HG03135 (cell line): ENCODE measurements around the gene CLCN4.

Experiments
- ATAC-seq: cut with Tn5 transposase; IDR thresholded peaks from one replicate; pipeline ENCODE4 v1.9.1; 2021; ENCODE audit warnings: mild to moderate bottlenecking, moderate library complexity; ENCODE audit not compliant: unreplicated experiment

Gene CLCN4

DNA sequence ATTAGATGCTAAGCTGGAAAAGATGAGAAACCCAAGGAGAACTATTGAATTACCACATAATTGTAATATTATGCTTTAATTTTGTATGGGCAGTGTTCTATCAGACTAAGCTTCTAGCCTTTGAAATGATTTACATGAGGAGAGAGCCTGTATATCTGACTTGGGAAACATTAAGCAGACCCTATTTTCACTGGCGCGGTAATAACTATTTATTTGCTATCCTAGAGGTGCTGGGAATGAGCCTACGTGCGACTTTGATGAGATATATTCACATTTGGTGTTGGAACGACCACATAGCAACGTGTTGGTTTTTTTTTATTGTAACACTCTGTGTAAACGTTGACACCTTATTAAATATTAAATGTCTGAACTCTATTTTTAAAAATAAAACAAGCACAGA lies 80.5 kb downstream of the CLCN4 start:
- no peak for ATAC-seq

DNA sequence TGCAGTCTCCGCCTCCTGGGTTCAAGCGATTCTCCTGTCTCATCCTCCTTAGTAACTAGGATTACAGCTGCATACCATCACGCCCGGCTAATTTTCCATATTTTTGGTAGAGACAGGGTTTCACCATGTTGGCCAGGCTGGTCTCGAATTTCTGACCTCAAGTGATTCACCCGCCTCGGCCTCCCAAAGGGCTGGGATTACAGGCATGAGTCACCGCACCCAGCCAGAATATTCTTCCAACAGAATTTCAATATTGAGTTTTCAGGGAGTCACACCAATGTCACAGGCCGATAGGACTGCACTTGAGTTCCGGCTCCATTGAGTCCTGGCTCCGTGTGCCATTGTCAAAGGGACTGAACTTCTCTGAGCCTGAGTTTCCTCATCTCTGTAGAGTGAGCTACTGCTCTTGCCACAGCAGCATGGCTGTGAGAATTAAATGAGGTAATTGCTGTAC lies 82.9 kb downstream of the CLCN4 start:
- ATAC-seq, result no peak

DNA sequence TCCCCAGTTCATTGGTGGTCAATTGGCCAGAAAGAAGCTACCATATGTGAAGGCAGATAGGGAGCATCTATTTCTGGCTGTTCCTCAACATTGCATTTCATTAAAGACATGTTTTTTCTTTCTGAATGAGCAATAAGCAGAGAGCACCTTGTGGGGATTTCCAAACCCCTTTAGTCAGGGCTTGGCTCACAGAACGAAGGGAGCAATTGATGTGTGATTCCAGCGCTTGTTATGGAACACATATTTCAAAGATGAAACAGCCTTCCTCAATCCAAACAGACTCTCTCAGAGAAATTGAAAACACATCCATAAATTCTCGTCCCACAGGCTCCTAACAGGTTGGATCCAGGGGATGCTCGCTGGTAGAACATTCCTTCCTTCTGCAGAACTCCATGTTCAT lies 84.1 kb downstream of the CLCN4 start:
- no peak for ATAC-seq

DNA sequence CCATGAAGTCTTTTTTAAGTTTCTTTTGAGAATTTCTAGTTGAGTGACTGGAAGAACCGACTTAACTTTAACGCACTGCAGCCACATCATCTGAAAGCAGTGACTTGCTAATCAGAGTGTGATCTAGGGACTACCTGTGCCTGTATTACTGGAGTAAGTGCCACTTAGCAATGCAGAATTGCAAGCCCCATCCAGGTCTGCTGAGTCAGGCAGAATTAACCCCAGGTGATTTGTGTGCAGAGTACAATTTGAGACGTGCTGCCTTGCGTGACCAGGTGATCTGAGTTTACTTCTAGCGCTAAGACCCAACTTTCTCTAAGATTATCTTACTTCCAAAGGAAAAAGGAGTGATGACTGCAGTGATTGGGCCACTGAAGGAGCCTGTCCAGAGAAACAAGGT lies 85.3 kb downstream of the CLCN4 start:
- no peak for ATAC-seq

DNA sequence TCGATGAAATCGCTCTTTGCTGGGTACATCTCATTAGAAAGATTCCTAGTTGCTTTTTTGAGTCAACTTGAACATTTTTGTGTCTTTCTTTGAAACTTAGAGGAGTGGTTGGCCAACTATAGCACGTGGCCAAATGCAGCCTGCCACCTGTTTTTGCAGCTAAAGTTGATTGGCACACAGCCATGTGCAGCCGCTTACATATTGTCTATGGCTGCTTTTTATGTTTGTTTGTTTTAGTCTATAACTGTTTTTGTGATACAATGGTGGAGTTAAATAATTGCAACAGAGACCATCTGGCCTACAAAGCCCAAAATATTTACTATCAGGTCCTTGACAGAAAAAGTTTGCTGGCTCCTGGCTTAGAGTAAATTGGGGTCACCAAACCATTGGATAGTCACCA lies 86.3 kb downstream of the CLCN4 start:
- no peak for ATAC-seq

DNA sequence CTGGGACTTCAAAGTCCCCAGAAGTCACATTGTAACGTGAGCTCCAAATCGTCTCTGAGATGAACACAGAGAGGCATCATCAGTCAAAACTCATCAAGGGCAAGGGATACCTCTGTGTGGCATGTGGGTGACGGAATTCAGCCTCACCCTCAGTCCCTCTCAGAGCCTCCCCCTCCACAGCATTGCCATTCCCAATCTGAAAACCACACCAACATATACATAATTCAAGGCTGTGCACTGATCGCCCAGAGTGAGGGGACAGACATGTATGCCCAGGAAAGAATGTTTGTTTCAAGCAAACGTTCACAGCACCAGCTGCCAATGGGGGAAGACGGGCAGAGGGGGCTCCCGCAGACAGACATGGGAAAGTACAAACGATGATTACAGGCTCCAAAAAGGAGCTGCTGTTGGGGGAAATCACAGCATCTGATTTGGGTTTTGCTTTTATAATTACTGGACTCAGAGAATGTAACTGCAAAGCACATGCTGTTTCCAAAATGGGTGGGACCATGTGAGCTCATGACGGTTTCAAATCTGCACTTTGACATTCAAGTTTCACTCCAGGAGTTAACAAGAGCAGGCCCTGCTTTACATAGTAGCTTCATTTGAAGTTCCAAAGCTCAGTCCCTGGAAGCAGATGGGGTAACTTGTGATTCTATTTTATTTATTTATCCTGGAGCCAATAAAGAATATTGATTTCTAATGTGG lies 88.3 kb downstream of the CLCN4 start:
- ATAC-seq, result no peak

DNA sequence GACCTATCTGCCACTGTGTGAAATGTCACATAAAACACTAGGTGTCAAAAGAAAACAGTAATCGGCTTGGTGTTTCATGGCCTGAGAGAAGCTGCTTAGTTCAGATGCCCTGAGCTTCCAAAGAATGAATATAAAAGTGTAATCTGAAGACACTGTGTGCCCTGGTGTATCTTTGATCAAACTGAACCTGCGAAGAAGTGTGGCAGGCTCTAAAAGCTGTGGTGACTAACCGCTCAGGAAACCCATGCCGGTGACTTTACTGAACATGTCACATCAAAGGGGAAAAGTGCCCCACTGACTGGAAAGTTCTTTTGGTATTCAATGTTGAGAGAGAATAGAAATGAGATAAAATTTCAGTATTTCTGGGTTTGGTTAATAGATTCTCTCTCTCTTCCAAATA lies 89.1 kb downstream of the CLCN4 start:
- no peak for ATAC-seq

DNA sequence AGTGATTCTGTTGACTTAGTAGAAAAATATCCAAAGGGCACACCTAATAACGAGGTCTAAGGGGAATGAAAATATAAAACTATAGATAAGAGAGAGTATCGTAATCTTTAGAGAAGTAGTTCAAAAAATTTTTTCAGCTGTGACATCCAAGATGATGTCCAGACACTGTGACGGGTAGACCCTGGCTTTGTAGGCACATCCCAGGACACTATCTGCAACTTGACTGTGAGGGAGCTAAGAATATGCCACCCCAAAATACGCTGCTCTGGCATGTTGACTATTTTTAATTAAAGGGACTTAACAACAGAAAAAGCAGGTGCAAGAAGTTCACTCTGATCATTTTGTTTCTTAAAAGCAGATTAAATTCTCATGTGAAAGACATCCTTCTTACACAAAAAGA lies 89.5 kb downstream of the CLCN4 start:
- no peak for ATAC-seq

DNA sequence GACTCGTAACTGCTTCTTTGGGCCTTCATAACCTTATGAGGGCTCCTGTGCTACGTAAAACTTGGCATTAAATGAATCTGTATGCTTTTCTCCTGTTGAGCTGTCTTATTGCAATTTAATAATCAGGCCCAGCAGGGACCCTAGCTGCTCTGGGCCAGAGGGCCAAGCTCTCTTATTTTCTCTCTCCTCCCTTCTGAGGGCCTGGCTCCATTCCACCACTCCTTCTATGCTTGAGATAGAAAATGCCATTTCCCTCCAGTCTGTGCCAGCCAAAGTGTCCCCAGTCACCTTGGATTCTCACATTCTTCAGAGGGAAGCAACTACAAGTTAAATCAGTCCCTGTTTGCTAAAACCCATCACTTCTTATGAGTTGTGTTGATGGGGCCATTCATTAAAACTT lies 90.1 kb downstream of the CLCN4 start:
- ATAC-seq, result no peak

DNA sequence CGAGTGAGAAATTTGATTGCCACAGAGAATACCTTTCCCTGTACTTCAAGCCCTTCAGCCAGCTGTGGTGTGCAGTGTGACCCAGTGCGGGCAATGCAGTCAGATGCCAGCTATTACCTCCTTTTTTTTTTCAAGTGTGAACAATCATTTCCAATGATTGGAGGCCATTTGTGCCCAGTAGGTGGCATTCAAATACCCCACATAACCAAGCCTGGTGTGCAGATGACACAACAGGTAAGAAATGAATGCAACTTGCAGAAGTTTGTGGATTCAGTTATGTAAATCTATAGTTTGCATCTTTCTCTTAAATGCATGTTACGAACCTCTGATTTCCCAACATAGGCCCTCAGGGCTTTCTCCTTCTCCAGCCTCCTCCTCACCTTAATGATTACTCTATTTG lies 98.0 kb downstream of the CLCN4 start:
- no peak for ATAC-seq

DNA sequence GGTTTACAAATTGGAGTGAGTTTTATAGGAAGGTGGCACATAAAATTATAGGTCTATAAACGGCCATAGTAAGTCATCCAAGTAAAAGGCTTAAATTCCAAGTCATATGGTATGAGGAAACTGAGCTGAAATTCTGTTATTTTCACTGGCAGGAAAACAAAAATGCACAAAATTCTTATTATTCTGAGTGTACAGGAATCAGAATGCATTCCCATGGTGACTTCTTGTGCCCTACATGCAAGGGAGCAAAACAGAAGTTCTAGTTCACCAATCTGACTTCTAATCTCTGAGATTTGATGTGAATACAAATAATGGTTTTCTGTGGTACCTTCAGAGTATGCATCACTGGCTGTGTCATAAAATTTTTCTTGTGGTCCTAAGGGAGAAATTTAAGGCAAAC lies 102.9 kb downstream of the CLCN4 start:
- no peak for ATAC-seq

DNA sequence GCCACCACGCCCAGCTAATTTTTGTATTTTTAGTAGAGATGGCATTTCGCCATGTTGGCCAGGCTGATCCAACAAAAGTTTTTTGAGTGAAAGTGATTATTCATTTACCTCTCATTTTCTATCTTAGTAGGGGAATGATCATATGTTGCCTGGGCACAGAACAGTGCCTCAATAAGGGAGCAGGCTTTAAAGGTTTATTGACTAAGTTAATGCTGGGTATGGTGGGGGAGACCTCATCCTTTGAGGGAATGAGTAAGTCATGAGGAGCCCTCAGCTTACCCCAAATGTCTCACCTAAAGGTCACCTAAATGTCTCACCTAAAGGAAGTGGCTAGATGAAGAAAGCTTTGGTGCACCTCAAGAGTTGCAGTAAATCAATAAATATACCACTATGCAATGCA lies 109.0 kb downstream of the CLCN4 start:
- no peak for ATAC-seq

DNA sequence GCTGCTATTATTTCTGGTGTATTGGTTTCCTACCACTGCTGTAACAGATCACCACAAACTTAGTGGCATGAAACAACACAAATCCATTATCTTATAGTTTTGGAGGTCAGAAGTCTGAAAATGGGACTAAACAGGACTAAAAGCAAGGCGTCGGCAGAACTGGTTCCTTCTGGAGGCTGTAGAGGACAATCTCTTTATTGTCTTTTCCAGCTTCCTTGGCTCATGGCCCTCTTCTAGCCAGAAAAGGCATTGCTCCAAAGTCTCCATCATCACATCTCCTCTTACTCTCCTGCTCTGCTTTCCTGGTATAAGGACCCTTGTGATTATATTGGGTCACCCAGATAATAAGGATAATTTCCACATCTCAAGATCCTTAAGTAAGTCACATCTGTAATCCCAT lies 121.9 kb downstream of the CLCN4 start:
- no peak for ATAC-seq

DNA sequence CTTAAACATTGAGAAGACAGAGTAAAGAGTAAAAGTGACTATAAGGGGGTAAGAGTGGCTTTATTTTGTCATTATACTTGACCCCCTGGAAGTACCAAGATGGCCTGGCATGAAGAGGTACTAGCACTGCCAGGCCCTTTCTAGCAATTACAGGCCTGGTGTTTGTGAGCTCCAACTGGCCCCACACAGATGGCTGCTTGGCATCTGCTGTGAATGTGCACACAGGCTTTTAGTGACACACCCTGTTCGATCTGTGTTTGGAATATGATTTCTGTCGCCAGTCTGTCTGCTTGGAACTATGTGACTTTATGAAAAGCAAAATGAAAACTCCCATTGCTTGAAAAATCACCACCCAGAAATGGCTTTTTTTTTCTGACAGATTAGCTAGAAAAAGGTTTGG lies 123.3 kb downstream of the CLCN4 start:
- no peak for ATAC-seq

DNA sequence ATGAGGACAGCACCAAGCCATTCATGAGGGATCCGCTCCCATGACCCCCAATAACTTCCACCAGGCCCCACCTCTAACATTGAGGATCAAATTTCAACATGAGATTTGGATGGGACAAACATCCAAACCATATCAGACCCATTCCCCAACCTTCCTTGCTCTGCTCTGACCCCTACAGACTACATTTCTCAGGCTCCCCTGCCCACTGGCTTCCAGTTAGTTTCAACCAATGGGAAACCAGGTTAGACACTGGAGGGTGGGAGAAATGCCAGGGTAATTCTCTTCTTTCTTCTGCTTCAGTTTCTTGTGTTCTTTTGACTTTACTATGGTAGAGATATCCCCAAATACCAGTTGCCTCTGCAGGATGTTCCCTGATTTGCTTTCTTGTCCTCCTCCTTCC lies 125.7 kb downstream of the CLCN4 start:
- ATAC-seq, result no peak

DNA sequence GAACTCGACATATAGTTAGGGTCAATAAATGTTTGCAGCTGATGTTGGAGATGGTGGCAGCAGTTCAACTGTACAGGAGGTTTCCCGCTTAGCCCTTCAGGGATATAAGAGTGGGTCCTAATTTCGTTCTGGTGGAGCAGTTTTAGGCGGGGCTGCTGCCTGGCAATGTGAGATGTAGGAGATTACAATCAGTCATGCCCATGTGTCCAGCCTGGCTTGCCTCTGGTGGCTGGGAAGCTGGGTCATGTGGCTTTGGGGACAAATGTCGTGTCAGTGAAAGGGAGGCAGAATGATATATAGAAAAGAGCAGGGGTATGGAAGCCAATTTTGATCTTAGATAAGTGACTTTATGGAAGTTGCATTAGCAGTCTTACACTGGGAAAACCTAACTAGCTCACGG lies 129.4 kb downstream of the CLCN4 start:
- no peak for ATAC-seq
